GM12891 (cell line): ENCODE measurements around the gene PRMT9.

Experiments
- POLR2A ChIP-seq: IDR thresholded peaks from 2 replicates; pipeline ENCODE4 v1.6.1; 2011; ENCODE audit warnings: low read depth, low read length, control low read depth
- POLR2AphosphoS5 ChIP-seq: IDR thresholded peaks from 2 replicates; pipeline ENCODE4 v1.6.1; 2011; ENCODE audit warnings: low read depth, low read length, control low read depth
- SPI1 ChIP-seq: IDR thresholded peaks from 2 replicates; pipeline ENCODE4 v1.6.1; 2011; ENCODE audit warnings: low read depth, low read length, control low read depth
- TAF1 ChIP-seq: IDR thresholded peaks from 2 replicates; pipeline ENCODE4 v1.6.1; 2011; ENCODE audit warnings: low read depth, low read length, control low read depth

- TF ChIP-seq TAF1 = no peak
- TF ChIP-seq SPI1 = no peak
- no peak for TF ChIP-seq POLR2A
- no peak for TF ChIP-seq POLR2AphosphoS5
Observed at GRCh38 chr4:147596981-147597380, 87.0 kb downstream of the PRMT9 start.
